IgD-negative memory B cell (primary cell): ENCODE data around the gene TM9SF2. TPM values are rescaled to one million over a fixed set of nuclear protein-coding genes. Genes with fewer than 3 reads are reported as not detected.

Source experiments
- H3K27ac Mint-ChIP-seq, 3 donors: one replicate each; pipeline ENCODE4 v1.8.0; 2020 to 2022; ENCODE audit warnings: mild to moderate bottlenecking in 3 of 3, mixed read lengths in 3 of 3, moderate library complexity in 1 of 3
- H3K27me3 Mint-ChIP-seq: one replicate; pipeline ENCODE4 v1.8.0; 2021; ENCODE audit warnings: mixed read lengths
- H3K36me3 Mint-ChIP-seq: one replicate; pipeline ENCODE4 v1.8.0; 2020; ENCODE audit warnings: mild to moderate bottlenecking, mixed read lengths
- H3K4me1 Mint-ChIP-seq, 3 donors: one replicate each; pipeline ENCODE4 v1.8.0; 2020 to 2022; ENCODE audit warnings: mixed read lengths in 3 of 3, mild to moderate bottlenecking in 1 of 3
- H3K4me3 Mint-ChIP-seq, 4 donors: one replicate each; pipeline ENCODE4 v1.8.0; 2020 to 2022; ENCODE audit warnings: mild to moderate bottlenecking in 4 of 4, mixed read lengths in 4 of 4, moderate library complexity in 3 of 4
- H3K9me3 Mint-ChIP-seq, 3 donors: one replicate each; pipeline ENCODE4 v1.8.0; 2020 to 2021; ENCODE audit warnings: mixed read lengths in 3 of 3, mild to moderate bottlenecking in 1 of 3
- polyA plus RNA-seq: library from polyadenylated mRNA; unstranded; fragments of 300-500 nt; fragmentation: Illumina TruSeq; gene quantifications from one replicate; pipeline ENCODE4 v1.2.3, GENCODE V29; 2021

The TM9SF2 gene
- polyA plus RNA-seq, 1 donor from 2014 or later, result 85.9 TPM

GRCh38 chr13:99590519-99591011 is 89.3 kb downstream of the TM9SF2 start:
- Mint-ChIP-seq H3K4me3 (no peak overlapping the region), H3K27me3 (no peaks in the 10 kb centered on the region), H3K9me3 (no peaks in the 10 kb centered on the region), H3K27ac (no peak overlapping the region), H3K36me3 (no peaks in the 10 kb centered on the region), H3K4me1 (no peaks in the 10 kb centered on the region)

DNA sequence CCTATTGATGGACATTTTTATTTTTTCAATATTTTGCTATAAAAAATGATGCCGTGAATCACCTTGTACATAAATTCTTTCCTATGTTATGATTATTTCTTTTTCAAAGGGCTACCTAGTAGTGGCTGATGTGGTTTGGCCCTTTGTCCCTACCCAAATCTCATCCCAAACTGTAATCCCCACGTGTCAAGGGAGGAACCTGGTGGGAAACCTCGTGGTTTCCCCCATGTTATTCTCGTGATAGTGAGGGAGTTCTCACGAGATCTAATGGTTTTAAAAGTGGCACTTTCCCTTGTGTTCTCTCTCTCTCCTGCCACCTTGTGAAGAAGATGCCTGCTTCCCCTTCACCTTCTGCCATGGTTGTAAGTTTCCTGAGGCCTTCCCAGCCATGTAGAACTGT is 94.9 kb downstream of the TM9SF2 start:
- Mint-ChIP-seq H3K4me3 (no peak overlapping the region), H3K9me3 (no peaks in the 10 kb centered on the region), H3K27me3 (no peaks in the 10 kb centered on the region), H3K27ac (no peak overlapping the region), H3K4me1 (peaks cover 0 to under 1% (median 0%) of the 10 kb centered on the region in 3 donors), H3K36me3 (peaks cover 2% of the 10 kb centered on the region)

GRCh38 chr13:99600318-99600717 is 99.0 kb downstream of the TM9SF2 start:
- Mint-ChIP-seq H3K27ac (no peak overlapping the region), H3K9me3 (no peaks in the 10 kb centered on the region), H3K4me3 (peak overlapping the region in 1 of 4 donors; percentile 66), H3K27me3 (no peaks in the 10 kb centered on the region), H3K4me1 (peaks cover 3 to 8% (median 4%) of the 10 kb centered on the region in 3 donors), H3K36me3 (peaks cover 2% of the 10 kb centered on the region)

DNA sequence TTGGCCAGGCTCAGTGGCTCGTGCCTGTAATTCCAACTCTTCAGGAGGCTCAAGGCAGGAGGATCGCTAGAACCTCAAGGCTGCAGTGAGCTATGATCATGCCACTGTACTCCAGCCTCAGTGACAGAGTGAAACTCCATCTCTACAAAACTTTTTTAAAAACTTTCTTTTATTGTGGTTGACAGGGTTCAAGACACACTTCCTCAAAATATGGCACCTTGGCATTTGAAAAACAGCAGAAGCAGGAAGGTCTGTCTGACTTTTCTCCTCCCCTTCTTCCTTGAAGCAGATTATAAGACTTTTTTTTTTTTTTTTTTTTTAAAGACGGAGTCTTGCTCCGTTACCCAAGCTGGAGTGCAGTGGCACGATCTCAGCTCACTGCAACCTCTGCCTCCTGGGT is 100.3 kb downstream of the TM9SF2 start:
- Mint-ChIP-seq H3K4me3 (peak overlapping the region in 2 of 4 donors; percentile 27 to 74), H3K4me1 (peaks cover 10 to 13% (median 13%) of the 10 kb centered on the region in 3 donors), H3K27me3 (no peaks in the 10 kb centered on the region), H3K9me3 (no peaks in the 10 kb centered on the region), H3K27ac (no peak overlapping the region), H3K36me3 (peaks cover 2% of the 10 kb centered on the region)

GRCh38 chr13:99604636-99605035 is 103.4 kb downstream of the TM9SF2 start:
- Mint-ChIP-seq H3K4me3 (peak overlapping the region in 3 of 4 donors; percentile 13 to 50 (median 49)), H3K9me3 (no peaks in the 10 kb centered on the region), H3K36me3 (no peaks in the 10 kb centered on the region), H3K27ac (no peak overlapping the region), H3K27me3 (no peaks in the 10 kb centered on the region), H3K4me1 (peaks cover 17 to 27% (median 19%) of the 10 kb centered on the region in 3 donors)

- Mint-ChIP-seq H3K27ac (peak overlapping the region; percentile 78 to 90 (median 83)), H3K27me3 (no peaks in the 10 kb centered on the region), H3K4me3 (peak overlapping the region; percentile 87 to 96 (median 90)), H3K36me3 (no peaks in the 10 kb centered on the region), H3K4me1 (peaks cover 21 to 33% (median 30%) of the 10 kb centered on the region in 3 donors), H3K9me3 (no peaks in the 10 kb centered on the region)
Measured at GRCh38 chr13:99605420-99606323, 104.4 kb downstream of the TM9SF2 start.

DNA sequence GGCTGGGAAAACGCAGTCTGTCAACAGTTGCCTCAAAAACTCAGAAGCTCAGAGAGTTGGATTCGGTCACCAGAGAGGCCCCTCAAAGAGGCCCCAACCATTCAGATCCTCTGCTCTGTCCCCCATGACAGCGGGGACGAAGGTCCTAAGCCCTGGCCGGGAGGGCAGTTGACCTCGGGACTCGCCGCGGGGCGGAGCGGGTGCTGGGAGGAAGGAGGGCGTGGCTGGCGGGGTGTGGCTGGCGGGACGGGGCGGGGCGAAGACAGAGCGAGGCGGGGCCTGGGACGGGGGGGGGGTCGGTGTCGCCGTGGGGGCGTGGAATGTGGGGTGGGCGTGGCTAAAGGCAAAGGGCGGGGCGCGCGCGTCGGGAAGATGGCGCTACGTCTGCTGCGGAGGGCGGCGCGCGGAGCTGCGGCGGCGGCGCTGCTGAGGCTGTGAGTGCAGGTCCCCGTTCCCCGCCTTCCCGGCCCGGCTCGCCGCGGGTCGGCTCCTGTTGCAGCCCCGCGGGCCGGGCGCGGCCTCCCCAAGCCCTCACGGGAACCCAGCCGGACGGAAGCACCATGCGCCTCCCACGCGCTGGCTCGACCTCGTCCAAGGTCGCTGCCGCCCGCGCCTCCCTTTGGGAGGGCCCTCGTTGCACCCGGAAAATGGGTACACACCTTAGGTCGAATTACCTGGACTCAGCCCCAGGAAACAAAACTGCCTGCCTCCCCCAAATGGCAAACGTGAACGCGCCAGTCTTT is 105.2 kb downstream of the TM9SF2 start, which contains the start of gene CLYBL:
TSS of gene CLYBL (plus strand) at position 367 of the 743 bp plus-strand sequence.
- no peaks in the 10 kb centered on the region for H3K36me3 Mint-ChIP-seq
- no peaks in the 10 kb centered on the region for H3K9me3 Mint-ChIP-seq
- H3K27me3 Mint-ChIP-seq, result no peaks in the 10 kb centered on the region
- peak within 1 kb of the TSS; percentile 87 to 96 (median 90) for H3K4me3 Mint-ChIP-seq
- H3K4me1 Mint-ChIP-seq, result peaks cover 23 to 32% (median 30%) of the 10 kb centered on the region in 3 donors
- peak within 1 kb of the TSS; percentile 78 to 90 (median 86) for H3K27ac Mint-ChIP-seq

GRCh38 chr13:99608345-99608744 is 107.1 kb downstream of the TM9SF2 start:
- Mint-ChIP-seq H3K27ac (peak overlapping the region in 1 of 3 donors; percentile 64), H3K36me3 (no peaks in the 10 kb centered on the region), H3K4me3 (peak overlapping the region in 3 of 4 donors; percentile 54 to 85 (median 76)), H3K27me3 (no peaks in the 10 kb centered on the region), H3K4me1 (peaks cover 23 to 28% (median 28%) of the 10 kb centered on the region in 3 donors), H3K9me3 (no peaks in the 10 kb centered on the region)

DNA sequence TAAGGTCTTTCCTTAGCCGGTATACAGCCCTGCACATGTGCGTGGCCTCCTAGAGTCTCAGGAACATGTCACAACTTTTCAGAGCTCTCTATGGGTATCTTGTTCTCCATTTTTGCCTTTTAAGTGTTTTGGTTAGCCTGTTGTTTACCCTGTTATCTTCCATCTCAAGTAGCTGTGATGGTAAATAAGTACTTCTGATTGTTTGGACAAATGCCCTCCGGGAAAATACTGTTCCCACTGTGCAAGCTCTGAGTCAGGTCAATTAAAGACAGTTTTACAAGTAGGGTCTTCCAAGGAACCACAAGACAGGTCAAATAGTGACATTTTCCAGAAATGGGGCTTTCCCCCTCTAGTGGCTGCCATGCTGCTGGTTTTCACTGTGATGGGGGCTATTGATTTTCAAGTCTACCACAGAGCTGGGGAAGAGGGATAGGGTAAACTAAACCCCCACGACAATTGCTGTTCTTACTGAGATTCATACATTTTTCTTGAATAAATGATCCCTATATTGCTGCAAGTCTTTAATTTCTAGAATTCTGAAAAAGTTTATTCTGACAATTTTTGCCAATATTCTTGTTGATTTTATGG is 109.5 kb downstream of the TM9SF2 start:
- H3K9me3 Mint-ChIP-seq, result no peaks in the 10 kb centered on the region
- H3K27me3 Mint-ChIP-seq, result no peaks in the 10 kb centered on the region
- H3K4me1 Mint-ChIP-seq, result peaks cover 17 to 31% (median 26%) of the 10 kb centered on the region in 3 donors
- peak overlapping the region in 2 of 3 donors; percentile 27 to 58 for H3K27ac Mint-ChIP-seq
- H3K36me3 Mint-ChIP-seq, result no peaks in the 10 kb centered on the region
- H3K4me3 Mint-ChIP-seq, result peak overlapping the region in 2 of 4 donors; percentile 9 to 80

Other genes starting within 250 kb of the TM9SF2 start
- 58.6 TPM for gene GPR18, start 243.1 kb upstream of the TM9SF2 start, polyA plus RNA-seq
- 494 TPM for gene GPR183, start 194.1 kb upstream of the TM9SF2 start, polyA plus RNA-seq
- 12.3 TPM for gene CLYBL, start 105.2 kb downstream of the TM9SF2 start, polyA plus RNA-seq